DLD1 (cell line): ENCODE data around the gene TCERG1L.
"Not testable (repeated sequence)": the region's sequence is repeated elsewhere in the genome, so short reads cannot be mapped to it uniquely, and the experiment has no call there.

Experiments
- in situ Hi-C: cut with HindIII; loops from 2 replicates; pipeline ENCODE4 v1.10.0; 2017; ENCODE audit warnings: low sequenced_read_pairs

Gene TCERG1L

DNA sequence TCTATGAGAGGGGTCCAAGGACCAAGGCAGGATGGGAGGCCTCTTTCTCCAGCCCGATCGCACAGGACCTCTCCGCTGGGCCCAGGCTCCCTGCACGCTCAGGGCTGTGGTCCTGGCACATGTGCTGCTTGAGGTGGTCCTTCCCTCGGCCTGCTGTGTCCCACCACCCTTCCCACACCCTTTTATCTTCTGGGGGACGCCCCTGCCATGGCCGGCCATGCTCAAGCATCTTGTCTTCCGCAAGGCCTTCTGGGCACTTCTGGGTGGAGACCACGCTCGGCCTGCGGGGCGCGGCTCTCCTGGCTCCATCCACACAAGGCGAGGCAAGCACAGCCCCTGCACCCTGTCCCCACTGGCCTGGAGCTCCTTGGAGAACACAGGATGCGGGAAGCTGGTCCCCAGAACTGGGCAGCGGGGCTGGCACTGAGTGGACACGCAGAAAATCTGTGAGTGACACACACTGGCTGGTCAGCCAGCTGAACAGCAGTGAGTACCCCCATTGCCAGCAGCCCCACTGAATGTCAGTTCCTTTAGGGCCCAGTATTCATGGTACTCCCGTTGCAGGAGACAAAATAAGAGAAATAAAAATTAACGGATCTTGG lies 115.9 kb downstream of the TCERG1L start:
- in situ Hi-C loops: no loop called here

DNA sequence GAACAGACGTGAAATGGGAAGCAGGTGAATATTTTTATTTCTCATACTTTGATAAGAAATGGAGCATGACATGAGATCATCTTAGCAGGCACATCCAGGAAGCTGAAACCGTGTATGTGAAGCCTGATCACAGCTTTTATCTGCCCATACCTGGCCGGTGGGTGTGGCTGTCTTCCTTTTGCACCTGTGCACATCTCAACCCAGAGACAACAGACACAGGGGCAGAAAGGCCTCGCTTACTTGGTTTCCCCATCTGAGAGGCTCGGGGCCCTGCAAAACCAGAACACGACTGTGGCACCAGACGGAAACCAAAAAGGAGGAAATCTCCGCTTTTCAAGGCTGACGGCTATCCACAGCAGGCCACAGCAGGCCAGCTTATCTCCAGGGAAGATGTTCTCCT lies 116.4 kb downstream of the TCERG1L start:
- in situ Hi-C loops: no loop called here

GRCh38 chr10:131193923-131194322 lies 117.6 kb downstream of the TCERG1L start:
- in situ Hi-C loops: no loop called here

DNA sequence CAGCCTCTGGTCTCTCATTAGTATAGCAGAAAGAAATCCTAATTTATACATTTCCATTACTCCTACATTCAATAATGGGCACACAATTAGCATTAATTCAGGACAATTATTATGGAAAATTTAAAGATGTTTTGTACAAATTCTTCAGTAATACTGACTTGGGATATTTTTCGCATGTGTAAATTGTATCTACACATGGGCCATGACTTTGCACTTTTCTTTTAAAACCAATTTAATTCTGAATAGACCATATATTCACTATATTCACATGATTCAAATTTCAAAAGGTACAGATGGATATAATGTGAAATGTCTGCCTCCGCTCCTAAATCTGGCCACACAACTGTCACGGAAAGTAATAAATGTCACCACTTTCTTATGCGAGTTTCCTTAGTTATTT lies 123.0 kb downstream of the TCERG1L start:
- in situ Hi-C loops: no loop called here

DNA sequence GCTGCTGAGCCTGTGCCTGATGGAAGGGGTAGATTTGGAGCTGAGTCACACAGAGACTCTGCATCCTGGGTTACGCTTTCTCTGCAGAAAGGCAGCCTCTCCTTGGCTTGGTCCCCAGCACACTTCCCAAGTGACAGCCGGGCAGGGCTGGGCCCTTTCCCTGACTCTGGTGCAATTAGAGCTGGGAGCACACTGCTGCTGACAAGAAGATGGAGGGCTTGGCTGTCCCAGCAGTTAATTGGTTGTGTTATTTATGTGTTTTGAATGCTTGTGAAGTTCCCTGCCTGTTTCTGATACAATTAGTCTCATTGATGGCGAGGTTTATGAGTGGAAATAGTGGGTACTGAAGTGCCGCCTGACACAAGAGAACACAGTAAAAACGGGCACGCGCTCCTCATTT lies 123.6 kb downstream of the TCERG1L start:
- in situ Hi-C loops: no loop called here

DNA sequence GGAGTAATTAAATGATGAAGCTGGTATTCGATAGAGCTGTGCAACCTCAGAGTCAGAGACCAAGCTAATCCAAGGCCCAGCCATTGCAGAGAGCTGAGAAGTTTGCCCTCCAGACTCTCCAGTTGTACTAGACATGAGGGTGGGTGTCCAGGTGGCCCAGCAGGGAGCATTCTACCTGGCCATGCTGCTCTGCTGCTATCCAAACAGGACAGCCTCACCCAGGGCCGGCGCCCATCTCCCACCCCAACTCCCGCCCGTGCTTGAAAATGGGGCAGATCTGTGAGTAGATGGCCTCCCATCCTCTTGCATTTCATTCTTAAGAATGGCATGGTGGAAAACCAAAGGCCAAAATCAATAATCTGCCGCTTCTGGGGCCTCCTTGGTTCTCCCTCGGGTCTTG lies 124.2 kb downstream of the TCERG1L start:
- in situ Hi-C loops: no loop called here

DNA sequence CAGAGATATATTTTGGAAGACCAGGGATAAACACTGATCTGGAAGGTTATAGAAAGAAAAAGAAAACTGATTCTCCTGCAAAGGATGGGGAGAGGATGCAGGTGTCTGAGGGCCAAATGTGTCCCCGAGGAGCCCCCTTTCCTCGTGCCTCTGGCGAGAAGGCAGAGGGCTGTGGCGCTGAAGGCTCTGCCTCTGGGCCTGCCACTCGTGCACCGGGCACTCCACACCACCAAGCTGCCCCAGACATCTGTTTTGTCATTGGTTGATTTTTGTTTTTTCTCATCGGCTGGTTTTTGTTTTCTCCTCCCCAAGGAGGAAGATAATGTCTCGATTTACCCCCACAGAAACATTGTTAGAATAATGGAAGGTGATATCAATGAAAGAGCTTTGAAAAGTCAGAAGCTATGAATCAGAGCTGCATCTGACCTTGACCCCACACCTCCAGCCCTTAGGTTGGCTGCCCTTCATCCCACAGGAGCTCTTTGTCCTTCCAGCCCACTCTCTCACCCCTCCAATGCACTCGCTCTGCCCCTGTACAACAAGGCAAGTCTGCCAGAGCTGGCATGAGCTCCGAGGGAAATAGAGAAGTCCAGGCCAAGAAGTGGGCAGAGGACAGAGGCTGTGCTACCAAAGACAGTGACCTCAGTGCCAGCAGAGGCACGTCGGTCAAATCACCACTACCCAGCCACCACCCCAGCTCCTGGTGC lies 124.8 kb downstream of the TCERG1L start:
- in situ Hi-C loops: no loop called here

- in situ Hi-C loops: no loop called here
Observed at GRCh38 chr10:131184503-131184902, 127.0 kb downstream of the TCERG1L start.

DNA sequence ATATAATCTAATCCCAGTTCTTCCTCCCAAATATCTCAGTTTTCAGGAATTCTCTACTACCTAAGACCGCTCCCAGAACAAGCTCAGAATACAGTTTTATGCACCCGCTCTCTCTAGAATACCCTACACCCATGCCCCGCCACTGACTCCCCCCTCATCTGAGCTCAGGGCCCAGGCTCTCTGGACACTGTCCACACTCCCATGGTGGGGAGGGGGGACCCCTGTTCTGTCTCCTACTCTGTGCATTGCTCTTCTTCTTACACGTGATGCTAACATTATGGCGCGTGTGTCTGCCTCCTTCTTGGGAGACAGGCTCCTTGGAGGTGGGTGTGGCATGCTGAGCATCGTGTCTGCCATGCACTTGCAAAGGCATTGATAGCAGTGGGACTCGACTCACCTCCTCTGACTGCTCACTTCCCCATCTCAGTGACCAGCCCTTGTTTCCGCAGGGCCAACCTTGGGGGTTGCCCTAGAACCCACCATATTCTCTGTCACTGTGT lies 127.9 kb downstream of the TCERG1L start:
- in situ Hi-C loops: no loop called here

DNA sequence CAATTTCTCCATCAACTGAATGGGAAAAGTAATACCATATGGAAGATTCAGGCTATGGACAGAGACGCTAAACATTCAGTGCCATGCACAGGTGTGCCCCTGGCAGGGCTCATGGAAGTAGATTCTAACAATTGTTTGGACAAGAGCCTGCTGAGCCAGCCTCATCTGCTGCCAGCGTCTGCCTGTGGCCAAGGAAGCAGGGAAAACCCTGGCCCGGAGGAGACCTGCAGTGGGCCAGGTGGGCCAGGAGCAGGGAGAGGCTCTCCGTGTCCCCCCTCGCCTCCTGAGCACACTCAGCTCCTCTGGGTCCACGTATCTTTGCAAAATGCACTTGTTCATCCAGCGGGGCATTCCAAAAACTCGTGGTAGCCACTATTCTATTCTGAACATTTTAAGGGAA lies 130.1 kb downstream of the TCERG1L start:
- in situ Hi-C loops: no loop called here

DNA sequence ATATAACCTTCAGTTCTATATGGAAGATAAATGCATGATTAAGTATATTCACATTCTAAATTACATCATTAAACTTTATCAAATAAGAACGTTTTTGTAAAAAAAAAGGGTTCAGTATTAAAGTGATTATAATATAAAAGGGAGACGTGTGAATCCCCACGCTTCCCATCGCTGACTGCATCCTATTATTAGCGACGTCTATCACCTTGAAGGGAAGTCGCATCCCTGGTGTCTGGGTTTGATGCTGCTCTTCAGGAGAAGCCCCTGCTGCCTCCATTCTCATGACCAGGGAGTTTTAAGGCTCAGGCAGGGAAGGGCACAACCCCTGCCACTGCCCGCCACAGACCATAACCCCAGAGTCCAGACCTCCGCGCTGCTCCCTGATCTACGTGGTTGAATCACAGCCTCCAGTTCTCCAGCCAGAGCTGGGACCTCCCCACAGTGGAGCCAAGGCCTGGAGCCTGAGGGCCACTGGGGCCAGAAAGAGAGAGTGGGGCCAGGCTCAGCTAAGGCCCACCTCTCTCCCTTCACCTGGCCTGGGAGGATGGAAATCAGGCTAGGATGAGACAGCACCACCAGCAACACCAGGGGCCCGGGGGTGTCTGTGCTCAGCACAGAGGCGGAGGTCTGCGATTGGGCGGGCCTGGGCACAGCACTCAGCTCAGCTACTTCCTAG lies 130.6 kb downstream of the TCERG1L start:
- in situ Hi-C loops: no loop called here

- in situ Hi-C loops: no loop called here
Observed at GRCh38 chr10:131180086-131180485, 131.4 kb downstream of the TCERG1L start.

GRCh38 chr10:131179361-131179760 lies 132.2 kb downstream of the TCERG1L start:
- in situ Hi-C loops: no loop called here

DNA sequence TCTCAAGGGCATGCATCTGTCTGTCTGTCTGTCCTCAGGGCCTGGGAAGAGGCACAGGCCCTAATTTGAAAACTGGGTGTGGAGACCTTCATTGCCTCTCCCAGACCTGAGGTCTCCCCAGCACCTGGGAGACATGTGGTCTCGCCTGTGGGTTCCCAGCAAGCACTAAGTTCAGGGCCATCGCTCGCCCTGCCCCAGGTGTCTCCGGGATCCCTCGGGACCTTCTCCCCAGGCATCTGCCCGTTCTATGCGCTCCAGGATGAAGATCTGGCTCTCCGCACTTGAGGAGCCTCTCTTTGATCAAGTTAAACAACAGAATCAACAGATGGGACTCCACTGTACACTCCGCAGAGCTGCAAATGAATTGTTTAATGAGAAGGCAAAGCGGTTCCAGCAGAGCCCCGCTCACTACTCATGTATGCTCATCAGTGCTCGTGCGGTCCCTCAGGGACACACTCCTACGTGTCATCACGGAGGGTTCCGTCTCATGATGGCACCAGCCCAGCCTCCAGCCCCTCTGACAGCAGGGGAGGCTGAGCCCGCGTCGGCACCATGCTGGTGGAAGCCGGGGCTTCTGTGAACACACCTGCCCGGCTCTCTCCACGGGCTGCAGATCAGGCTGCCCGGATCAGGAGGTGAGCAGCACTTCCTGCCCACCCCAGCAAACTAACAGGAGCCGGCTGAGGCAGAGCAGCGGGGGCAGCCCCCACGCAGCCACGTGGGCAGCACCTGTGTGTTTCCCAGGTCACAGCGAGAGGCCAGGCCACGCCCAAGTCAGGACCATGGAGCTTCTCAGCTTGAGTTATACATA lies 132.8 kb downstream of the TCERG1L start:
- in situ Hi-C loops: no loop called here

DNA sequence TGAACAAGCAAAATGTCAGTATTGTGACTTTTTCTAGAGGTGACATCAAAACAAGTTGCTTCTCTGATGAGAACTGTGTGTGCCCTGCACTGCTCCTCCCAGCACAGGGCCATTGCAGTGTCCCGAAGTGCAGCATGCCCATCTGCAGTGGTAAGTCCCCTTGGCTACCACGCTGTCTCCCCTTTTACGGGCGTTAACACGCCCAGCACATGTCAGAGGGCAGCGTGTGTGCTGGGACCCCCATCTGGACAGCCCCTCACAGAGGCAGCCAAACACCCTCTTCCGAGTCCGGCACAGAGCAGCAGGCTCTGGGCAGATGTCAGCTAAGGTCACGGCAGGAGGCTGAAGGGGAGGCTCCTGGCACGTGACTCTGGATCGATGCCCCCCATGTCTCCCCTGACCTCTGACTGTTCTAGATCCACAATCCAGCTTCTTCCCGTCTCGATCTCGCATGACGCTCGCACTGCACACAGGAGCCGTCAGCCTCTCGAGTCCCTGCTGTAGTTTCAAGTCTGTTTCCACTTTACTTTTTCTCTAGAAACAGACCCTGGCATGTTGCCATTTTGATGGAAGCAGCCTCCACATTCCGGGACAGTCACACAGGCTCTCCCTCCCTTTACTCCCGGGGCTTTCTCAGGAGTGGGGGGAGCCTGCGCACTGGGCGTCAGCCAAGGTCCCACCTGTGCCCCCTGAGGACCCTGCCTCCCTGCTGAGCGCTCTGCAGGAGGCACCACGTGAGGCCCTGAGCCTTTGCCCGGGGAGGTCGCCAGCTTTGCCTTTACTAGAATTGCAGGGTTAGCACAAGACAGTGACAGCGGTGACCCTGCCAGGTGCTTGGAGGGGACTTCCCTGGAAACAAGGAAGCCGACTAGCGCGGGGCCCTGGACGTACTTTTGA lies 133.8 kb downstream of the TCERG1L start:
- in situ Hi-C loops: no loop called here

DNA sequence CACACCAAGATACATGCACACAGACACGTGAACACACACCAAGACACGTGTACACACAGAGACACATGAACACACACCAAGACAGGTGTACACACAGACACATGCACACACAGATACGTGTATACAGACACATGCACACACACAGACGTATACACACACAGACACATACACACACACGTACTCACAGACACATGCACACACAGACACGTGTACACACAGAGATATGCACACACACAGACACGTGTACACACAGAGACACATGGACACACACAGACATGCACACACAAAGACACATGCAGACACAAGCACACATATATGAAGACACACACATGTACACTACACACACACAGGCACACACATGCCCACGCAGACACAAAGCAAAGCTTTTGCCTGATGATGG lies 134.6 kb downstream of the TCERG1L start:
- in situ Hi-C loops: no loop called here

- in situ Hi-C loops: not testable (repeated sequence)
Observed at GRCh38 chr10:131176324-131176723, 135.2 kb downstream of the TCERG1L start.

GRCh38 chr10:131175891-131176290 lies 135.6 kb downstream of the TCERG1L start:
- in situ Hi-C loops: no loop called here

DNA sequence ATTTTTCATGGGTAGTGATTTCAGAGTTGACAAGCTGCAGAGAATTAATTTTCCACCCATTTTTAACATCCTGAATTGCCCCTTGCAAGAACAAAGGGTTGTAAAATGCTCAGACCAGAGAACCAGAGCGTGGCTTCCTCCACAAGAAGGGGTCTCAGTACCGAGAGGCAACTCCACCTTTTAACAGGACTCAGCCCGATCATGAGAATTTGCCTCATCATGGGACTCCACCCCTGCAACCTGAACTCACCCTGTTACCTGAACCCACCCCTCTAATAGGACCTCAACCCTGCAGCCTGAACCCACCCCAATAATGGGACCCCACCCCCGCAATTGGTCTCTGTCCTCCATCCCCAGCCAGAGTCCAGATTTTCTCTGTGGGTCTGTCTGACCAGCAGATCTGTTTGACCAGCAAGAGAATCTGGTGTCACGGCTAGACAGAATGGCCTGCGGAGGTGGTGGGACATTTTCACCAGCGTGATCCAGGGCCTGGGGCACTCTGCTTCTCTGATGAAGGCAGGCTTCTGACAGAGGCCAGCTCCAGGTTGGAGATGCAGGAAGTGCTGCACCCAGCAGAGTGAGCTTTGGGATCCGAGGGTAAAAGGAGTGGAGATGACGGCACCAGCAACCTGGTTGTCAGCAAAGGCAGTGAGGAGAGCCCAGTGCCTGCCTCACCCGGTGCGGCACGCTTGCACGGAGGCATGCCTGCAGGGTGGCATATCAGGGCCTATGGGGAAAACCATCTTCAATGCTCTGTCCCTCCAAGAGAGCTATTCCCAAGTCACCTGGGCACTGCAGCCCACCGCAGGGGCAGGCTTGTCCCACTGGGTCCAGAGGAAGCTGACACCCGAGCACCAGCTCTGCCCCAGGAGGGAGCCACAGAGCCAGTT lies 136.6 kb downstream of the TCERG1L start:
- in situ Hi-C loops: no loop called here
